ENCODE data around the gene PLEKHA5. TPM values are rescaled to one million over a fixed set of nuclear protein-coding genes. Genes with fewer than 3 reads are reported as not detected.
"Not testable (repeated sequence)": the region's sequence is repeated elsewhere in the genome, so short reads cannot be mapped to it uniquely, and the experiment has no call there.

Gene PLEKHA5
- total RNA-seq, 1 experiment from 2014 or later, result 6.3 TPM

DNA sequence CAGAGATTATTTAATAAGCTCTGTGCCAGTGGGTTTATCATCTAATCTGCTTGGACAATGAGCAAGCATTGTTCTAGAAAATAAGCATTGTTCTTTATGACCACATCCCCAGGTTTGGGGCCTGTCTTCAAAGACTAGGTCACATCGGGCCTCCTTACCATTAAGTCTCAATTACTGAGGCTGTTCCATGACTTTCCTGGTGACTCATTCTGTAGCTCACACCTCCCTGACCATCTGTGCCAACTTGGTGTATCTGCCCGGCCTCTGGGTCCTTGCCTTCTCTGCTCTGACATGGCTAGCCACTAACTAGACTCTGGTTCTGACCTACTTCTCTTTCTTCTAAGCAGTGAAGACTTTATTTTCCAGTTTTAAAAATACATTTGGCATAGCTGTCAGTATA, 44.4 kb upstream of the PLEKHA5 start:
- TF ChIP-seq, protein P1, sequence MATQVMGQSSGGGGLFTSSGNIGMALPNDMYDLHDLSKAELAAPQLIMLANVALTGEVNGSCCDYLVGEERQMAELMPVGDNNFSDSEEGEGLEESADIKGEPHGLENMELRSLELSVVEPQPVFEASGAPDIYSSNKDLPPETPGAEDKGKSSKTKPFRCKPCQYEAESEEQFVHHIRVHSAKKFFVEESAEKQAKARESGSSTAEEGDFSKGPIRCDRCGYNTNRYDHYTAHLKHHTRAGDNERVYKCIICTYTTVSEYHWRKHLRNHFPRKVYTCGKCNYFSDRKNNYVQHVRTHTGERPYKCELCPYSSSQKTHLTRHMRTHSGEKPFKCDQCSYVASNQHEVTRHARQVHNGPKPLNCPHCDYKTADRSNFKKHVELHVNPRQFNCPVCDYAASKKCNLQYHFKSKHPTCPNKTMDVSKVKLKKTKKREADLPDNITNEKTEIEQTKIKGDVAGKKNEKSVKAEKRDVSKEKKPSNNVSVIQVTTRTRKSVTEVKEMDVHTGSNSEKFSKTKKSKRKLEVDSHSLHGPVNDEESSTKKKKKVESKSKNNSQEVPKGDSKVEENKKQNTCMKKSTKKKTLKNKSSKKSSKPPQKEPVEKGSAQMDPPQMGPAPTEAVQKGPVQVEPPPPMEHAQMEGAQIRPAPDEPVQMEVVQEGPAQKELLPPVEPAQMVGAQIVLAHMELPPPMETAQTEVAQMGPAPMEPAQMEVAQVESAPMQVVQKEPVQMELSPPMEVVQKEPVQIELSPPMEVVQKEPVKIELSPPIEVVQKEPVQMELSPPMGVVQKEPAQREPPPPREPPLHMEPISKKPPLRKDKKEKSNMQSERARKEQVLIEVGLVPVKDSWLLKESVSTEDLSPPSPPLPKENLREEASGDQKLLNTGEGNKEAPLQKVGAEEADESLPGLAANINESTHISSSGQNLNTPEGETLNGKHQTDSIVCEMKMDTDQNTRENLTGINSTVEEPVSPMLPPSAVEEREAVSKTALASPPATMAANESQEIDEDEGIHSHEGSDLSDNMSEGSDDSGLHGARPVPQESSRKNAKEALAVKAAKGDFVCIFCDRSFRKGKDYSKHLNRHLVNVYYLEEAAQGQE (IDR thresholded peaks at IDR 0.05; ENCODE audit: insufficient read depth in 1 of 2, low read depth in 2 of 2, low read length in 1 of 2), result no peak
- TF ChIP-seq POLR2AphosphoS5 (IDR thresholded peaks at IDR 0.05; ENCODE audit: low read depth, low read length) (no peak), TCF7L2 (IDR thresholded peaks at IDR 0.05; ENCODE audit: low read depth, low read length) (no peak)
- TF ChIP-seq, protein P2, sequence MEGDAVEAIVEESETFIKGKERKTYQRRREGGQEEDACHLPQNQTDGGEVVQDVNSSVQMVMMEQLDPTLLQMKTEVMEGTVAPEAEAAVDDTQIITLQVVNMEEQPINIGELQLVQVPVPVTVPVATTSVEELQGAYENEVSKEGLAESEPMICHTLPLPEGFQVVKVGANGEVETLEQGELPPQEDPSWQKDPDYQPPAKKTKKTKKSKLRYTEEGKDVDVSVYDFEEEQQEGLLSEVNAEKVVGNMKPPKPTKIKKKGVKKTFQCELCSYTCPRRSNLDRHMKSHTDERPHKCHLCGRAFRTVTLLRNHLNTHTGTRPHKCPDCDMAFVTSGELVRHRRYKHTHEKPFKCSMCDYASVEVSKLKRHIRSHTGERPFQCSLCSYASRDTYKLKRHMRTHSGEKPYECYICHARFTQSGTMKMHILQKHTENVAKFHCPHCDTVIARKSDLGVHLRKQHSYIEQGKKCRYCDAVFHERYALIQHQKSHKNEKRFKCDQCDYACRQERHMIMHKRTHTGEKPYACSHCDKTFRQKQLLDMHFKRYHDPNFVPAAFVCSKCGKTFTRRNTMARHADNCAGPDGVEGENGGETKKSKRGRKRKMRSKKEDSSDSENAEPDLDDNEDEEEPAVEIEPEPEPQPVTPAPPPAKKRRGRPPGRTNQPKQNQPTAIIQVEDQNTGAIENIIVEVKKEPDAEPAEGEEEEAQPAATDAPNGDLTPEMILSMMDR (IDR thresholded peaks at IDR 0.05), result no peak
- Histone ChIP-seq H3K4me1 (ENCODE audit: control insufficient read depth, insufficient read depth, low read length) (no peaks in the 10 kb centered on the region), H3K4me3 (ENCODE audit: low read depth in 2 of 2, low read length in 2 of 2) (no peak overlapping the region), H3K36me3 (ENCODE audit: control insufficient read depth, insufficient read depth, low read length) (no peaks in the 10 kb centered on the region), H3K27ac (ENCODE audit: low read length) (no peak overlapping the region), H3K27me3 (ENCODE audit: control insufficient read depth, insufficient read depth, low read length) (no peaks in the 10 kb centered on the region), H3K9me3 (ENCODE audit: control insufficient read depth, insufficient read depth, low read depth, low read length) (no peaks in the 10 kb centered on the region)
- CTCF ChIA-PET, result no interaction called here
- POLR2A ChIA-PET, result no interaction called here
- in situ Hi-C loops (cut with HindIII; ENCODE audit: low pct_unique_long_range_greater_than_20kb, low sequenced_read_pairs) (no loop called here), intact Hi-C loops (cut with micrococcal nuclease; ENCODE audit: unreplicated experiment) (no loop called here)
- DNase-seq (ENCODE audit: low read depth, low spot score) (no peak), ATAC-seq (no peak)
- BruUV-seq (replicated peaks), result no TSS peak

DNA sequence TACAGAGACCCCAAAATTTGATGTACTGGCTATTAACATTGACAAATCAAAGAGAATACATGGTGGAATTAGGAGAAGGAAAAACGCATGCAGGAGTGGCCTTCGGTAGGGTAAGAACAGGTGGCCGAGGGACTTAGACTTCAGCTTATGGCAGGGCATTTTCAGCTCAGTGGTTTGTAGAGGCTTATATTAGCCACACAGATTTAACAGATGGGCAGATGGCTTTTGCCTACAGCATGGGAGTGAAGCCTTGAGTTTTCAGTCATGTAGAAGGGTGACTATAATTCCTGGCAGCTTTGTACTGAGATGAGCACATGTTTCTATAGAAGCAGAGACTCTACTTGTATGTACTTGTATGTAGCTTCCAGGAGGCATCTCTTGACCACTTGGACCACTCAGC, 40.9 kb upstream of the PLEKHA5 start:
- no TSS peak for BruUV-seq (replicated peaks)
- Histone ChIP-seq H3K36me3 (ENCODE audit: control insufficient read depth, insufficient read depth, low read length) (no peaks in the 10 kb centered on the region), H3K27me3 (ENCODE audit: control insufficient read depth, insufficient read depth, low read length) (no peaks in the 10 kb centered on the region), H3K4me3 (ENCODE audit: low read depth in 2 of 2, low read length in 2 of 2) (no peak overlapping the region), H3K27ac (ENCODE audit: low read length) (no peak overlapping the region), H3K9me3 (ENCODE audit: control insufficient read depth, insufficient read depth, low read depth, low read length) (no peaks in the 10 kb centered on the region), H3K4me1 (ENCODE audit: control insufficient read depth, insufficient read depth, low read length) (no peaks in the 10 kb centered on the region)
- POLR2A ChIA-PET, result no interaction called here
- in situ Hi-C loops (cut with HindIII; ENCODE audit: low pct_unique_long_range_greater_than_20kb, low sequenced_read_pairs), result no loop called here
- TF ChIP-seq, protein P2 (IDR thresholded peaks at IDR 0.05), result no peak
- TF ChIP-seq, protein P1 (IDR thresholded peaks at IDR 0.05; ENCODE audit: insufficient read depth in 1 of 2, low read depth in 2 of 2, low read length in 1 of 2), result no peak
- TF ChIP-seq TCF7L2 (IDR thresholded peaks at IDR 0.05; ENCODE audit: low read depth, low read length) (no peak), SIN3A (IDR thresholded peaks at IDR 0.05; ENCODE audit: borderline replicate concordance, insufficient read depth, low read depth, low read length) (no peak), POLR2AphosphoS5 (IDR thresholded peaks at IDR 0.05; ENCODE audit: low read depth, low read length) (no peak)
- DNase-seq (ENCODE audit: low read depth, low spot score), result no peak
- no peak for ATAC-seq
- CTCF ChIA-PET, result no interaction called here
- intact Hi-C loops (cut with micrococcal nuclease; ENCODE audit: unreplicated experiment), result no loop called here

DNA sequence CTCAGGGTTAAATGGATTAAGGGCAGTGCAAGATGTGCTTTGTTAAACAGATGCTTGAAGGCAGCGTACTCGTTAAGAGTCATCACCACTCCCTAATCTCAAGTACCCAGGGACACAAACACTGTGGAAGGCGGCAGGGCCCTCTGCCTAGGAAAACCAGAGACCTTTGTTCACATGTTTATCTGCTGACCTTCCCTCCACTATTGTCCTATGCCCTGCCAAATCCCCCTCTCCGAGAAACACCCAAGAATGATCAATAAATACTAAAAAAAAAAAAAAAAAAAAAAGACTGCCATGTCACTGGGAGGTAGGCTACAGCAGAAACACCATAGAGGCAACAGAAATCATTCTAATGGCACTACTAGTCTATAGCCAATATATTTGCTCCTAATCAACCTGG, 37.1 kb upstream of the PLEKHA5 start:
- H3K36me3 ChIP-seq (ENCODE audit: control insufficient read depth, insufficient read depth, low read length); in situ Hi-C loops (cut with HindIII; ENCODE audit: low pct_unique_long_range_greater_than_20kb, low sequenced_read_pairs); H3K4me1 ChIP-seq (ENCODE audit: control insufficient read depth, insufficient read depth, low read length); DNase-seq (ENCODE audit: low read depth, low spot score); H3K9me3 ChIP-seq (ENCODE audit: control insufficient read depth, insufficient read depth, low read depth, low read length); CTCF ChIA-PET; H3K27ac ChIP-seq (ENCODE audit: low read length); BruUV-seq (replicated peaks); H3K4me3 ChIP-seq (ENCODE audit: low read depth in 2 of 2, low read length in 2 of 2); intact Hi-C loops (cut with micrococcal nuclease; ENCODE audit: unreplicated experiment); H3K27me3 ChIP-seq (ENCODE audit: control insufficient read depth, insufficient read depth, low read length); ATAC-seq; POLR2A ChIA-PET: not testable (repeated sequence)
